ENCODE results near the gene SPATA21.
"Not testable (repeated sequence)": the region's sequence is repeated elsewhere in the genome, so short reads cannot be mapped to it uniquely, and the experiment has no call there.

DNA sequence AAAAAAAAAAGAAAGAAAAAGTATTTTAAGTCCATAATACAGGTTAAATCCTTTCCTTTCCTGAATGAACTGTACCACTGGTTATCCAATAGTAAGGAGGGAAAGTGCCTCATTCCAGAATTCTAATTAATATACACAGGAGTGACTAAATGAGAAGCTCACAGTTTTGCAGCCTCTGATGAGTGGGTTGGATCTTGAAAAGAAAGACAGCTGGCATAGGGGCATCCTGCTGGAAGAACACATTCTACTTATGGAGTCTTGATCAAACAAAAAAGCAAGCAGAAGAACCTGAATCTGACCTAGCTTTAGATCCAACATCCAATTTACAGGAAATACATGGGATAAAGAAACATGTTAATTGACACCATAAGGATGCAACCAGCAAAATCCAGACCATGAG lies 49.8 kb upstream of the SPATA21 start:
- not testable (repeated sequence) for TF ChIP-seq CTCF (optimal IDR thresholded peaks at IDR 0.05 in 1 of 3, IDR thresholded peaks at IDR 0.05 in 1 of 3, conservative IDR thresholded peaks at IDR 0.05 in 1 of 3; ENCODE audit: extremely low read depth in 1 of 3, insufficient read depth in 2 of 3, low read length in 3 of 3); EZH2 (IDR thresholded peaks at IDR 0.05; ENCODE audit: low read length)
